ENCODE results near the gene RHBDL3. TPM values are rescaled to one million over a fixed set of nuclear protein-coding genes. Genes with fewer than 3 reads are reported as not detected.

The RHBDL3 gene
- total RNA-seq, 1 experiment from 2014 or later, result 12.5 TPM

GRCh38 chr17:32333187-32333586 lies 67.6 kb downstream of the RHBDL3 start:
- Histone ChIP-seq H4K8ac (replicated peaks; ENCODE audit: insufficient read length, low read depth, low read length) (no peak overlapping the region), H3K4me2 (ENCODE audit: insufficient read depth, insufficient read length, low read length) (no peak overlapping the region), H2AFZ (ENCODE audit: low read length) (no peak overlapping the region), H3T11ph (ENCODE audit: low read length) (no peak overlapping the region), H2BK15ac (ENCODE audit: low read depth, low read length) (no peak overlapping the region), H2BK5ac (ENCODE audit: insufficient read length, low read length) (no peak overlapping the region), H3K79me2 (ENCODE audit: insufficient read depth, low read length) (no peaks in the 10 kb centered on the region), H3K18ac (ENCODE audit: insufficient read length, low read depth, low read length) (no peak overlapping the region), H3K9me3 (ENCODE audit: control insufficient read depth, low read depth, low read length) (no peaks in the 10 kb centered on the region), H2BK120ac (ENCODE audit: low read depth, low read length, poor library complexity, severe bottlenecking) (no peak overlapping the region), H2BK12ac (ENCODE audit: insufficient read length, low read depth, low read length) (no peak overlapping the region), H3K9ac (ENCODE audit: extremely low read depth, insufficient read length, low read length) (no peak overlapping the region), H3K4ac (ENCODE audit: low read depth, low read length) (no peak overlapping the region), H3K14ac (ENCODE audit: insufficient read depth, low read length) (no peak overlapping the region), H4K20me1 (ENCODE audit: control insufficient read depth, insufficient read depth, insufficient read length) (no peaks in the 10 kb centered on the region), H3K23ac (ENCODE audit: insufficient read length, low read depth, low read length) (no peak overlapping the region), H3K27me3 (ENCODE audit: insufficient read depth, low read length) (no peaks in the 10 kb centered on the region), H2BK20ac (ENCODE audit: low read depth, low read length, poor library complexity, severe bottlenecking) (no peak overlapping the region), H4K5ac (ENCODE audit: insufficient read length, low read depth, low read length) (no peak overlapping the region), H3K4me1 (ENCODE audit: insufficient read depth, low read length) (no peaks in the 10 kb centered on the region), H3K56ac (ENCODE audit: insufficient read length, low read depth, low read length) (no peak overlapping the region), H3K27ac (ENCODE audit: insufficient read length, low read depth, low read length) (no peak overlapping the region), H3K23me2 (ENCODE audit: insufficient read length, low read depth, low read length, poor library complexity, severe bottlenecking) (no peaks in the 10 kb centered on the region), H2AK5ac (ENCODE audit: insufficient read length, low read length) (no peak overlapping the region), H4K91ac (ENCODE audit: insufficient read length, low read depth, low read length) (no peak overlapping the region), H3K79me1 (ENCODE audit: insufficient read depth, low read depth, low read length, poor library complexity, severe bottlenecking) (no peaks in the 10 kb centered on the region)
- no CpG with 5 or more reads among the region's 2 CpGs for WGBS (ENCODE audit: extremely low coverage, insufficient read length, low lambda C conversion rate)
- no peak for TF ChIP-seq CTCF (conservative IDR thresholded peaks at IDR 0.05)
- DNase-seq, result no peak
- Mint-ChIP-seq H3K9me3 (no peaks in the 10 kb centered on the region), H3K4me3 (no peak overlapping the region), H3K36me3 (ENCODE audit: insufficient read depth in 1 of 3, low read depth in 3 of 3) (peaks cover 7 to 49% (median 48%) of the 10 kb centered on the region in 3 experiments; a peak in 6 of 7 replicates), H3K27ac (no peak overlapping the region), H3K27me3 (ENCODE audit: low read depth) (no peaks in the 10 kb centered on the region), H3K4me1 (no peaks in the 10 kb centered on the region)
